ENCODE results near the gene HOXA7. TPM values are rescaled to one million over a fixed set of nuclear protein-coding genes. Genes with fewer than 3 reads are reported as not detected.

The HOXA7 gene
- total and polyA plus RNA-seq, 12 donors: 0.04 TPM; not detected in 11

- no peak overlapping the region for H3K27ac ChIP-seq
- no peaks in the 10 kb centered on the region for H3K9me3 ChIP-seq
- 30% methylated on average over 9 of the region's 9 CpGs for WGBS, 2 donors
- TF ChIP-seq CTCF (IDR thresholded peaks at IDR 0.05): no peak
- ATAC-seq: no peak
- peaks cover 58 to 98% (median 97%) of the 10 kb centered on the region in 7 donors for H3K27me3 ChIP-seq
- no peaks in the 10 kb centered on the region for H3K36me3 ChIP-seq
- no peak for DNase-seq
- H3K4me3 ChIP-seq: no peak overlapping the region
- intact Hi-C loops (cut with DNase I): loop anchor here (5.0 to 10.0 kb wide), 11 partner anchors 382 to 902 kb away; no protein-coding TSS in a partner anchor
- peaks cover 9 to 34% (median 21%) of the 10 kb centered on the region in 9 donors for H3K4me1 ChIP-seq
Observed at GRCh38 chr7:27194686-27195379, 38.4 kb upstream of the HOXA7 start.

- no peaks in the 10 kb centered on the region for H3K36me3 ChIP-seq
- WGBS, 2 donors: 30 to 51% methylated on average over 2 of the region's 2 CpGs
- intact Hi-C loops (cut with DNase I): loop anchor here in 7 of 10 donors (5.0 to 10.0 kb wide), 5 partner anchors 581 to 901 kb away; no protein-coding TSS in a partner anchor
- peaks cover 61 to 100% (median 100%) of the 10 kb centered on the region in 7 donors for H3K27me3 ChIP-seq
- no peaks in the 10 kb centered on the region for H3K9me3 ChIP-seq
- no peak for TF ChIP-seq CTCF (IDR thresholded peaks at IDR 0.05)
- no peak overlapping the region for H3K4me3 ChIP-seq
- peaks cover 9 to 35% (median 22%) of the 10 kb centered on the region in 9 donors for H3K4me1 ChIP-seq
- DNase-seq (no peak), ATAC-seq (no peak)
- no peak overlapping the region for H3K27ac ChIP-seq
Observed at GRCh38 chr7:27194002-27194352, 37.5 kb upstream of the HOXA7 start.

- no peaks in the 10 kb centered on the region for H3K9me3 ChIP-seq
- no peak for DNase-seq
- no peak overlapping the region for H3K27ac ChIP-seq
- no peak for ATAC-seq
- peaks cover 61 to 100% (median 100%) of the 10 kb centered on the region in 7 donors for H3K27me3 ChIP-seq
- peak overlapping the region in 8 of 10 donors; percentile 14 to 41 (median 30) for H3K4me3 ChIP-seq
- H3K36me3 ChIP-seq: no peaks in the 10 kb centered on the region
- TF ChIP-seq CTCF (IDR thresholded peaks at IDR 0.05): no peak
- intact Hi-C loops (cut with DNase I): loop anchor here in 7 of 10 donors (5.0 to 10.0 kb wide), 5 partner anchors 581 to 901 kb away; no protein-coding TSS in a partner anchor
- WGBS, 2 donors: 12 to 20% methylated on average over 29 of the region's 29 CpGs
- H3K4me1 ChIP-seq: peaks cover 11 to 35% (median 23%) of the 10 kb centered on the region in 9 donors
Observed at GRCh38 chr7:27193335-27194001, 37.0 kb upstream of the HOXA7 start.

- DNase-seq: no peak
- intact Hi-C loops (cut with DNase I): loop anchor here in 7 of 10 donors (5.0 to 10.0 kb wide), 5 partner anchors 582 to 902 kb away; no protein-coding TSS in a partner anchor
- peak overlapping the region; percentile 9 to 41 (median 28) for H3K4me3 ChIP-seq
- peak in 1 of 9 donors; percentile 17 for TF ChIP-seq CTCF (IDR thresholded peaks at IDR 0.05)
- no peaks in the 10 kb centered on the region for H3K36me3 ChIP-seq
- ATAC-seq: peak in 3 of 8 donors; percentile 32 to 57 (median 46)
- peaks cover 14 to 41% (median 30%) of the 10 kb centered on the region in 9 donors for H3K4me1 ChIP-seq
- H3K27ac ChIP-seq: no peak overlapping the region
- H3K9me3 ChIP-seq: no peaks in the 10 kb centered on the region
- peaks cover 61 to 100% (median 100%) of the 10 kb centered on the region in 7 donors for H3K27me3 ChIP-seq
- 1 to 3% methylated on average over 78 of the region's 78 CpGs for WGBS, 2 donors
Observed at GRCh38 chr7:27192546-27193334, 36.3 kb upstream of the HOXA7 start.

Measured in heart right ventricle (tissue), 16 donors.